HepG2 (cell line): ENCODE results near the gene KCNS1. TPM values are rescaled to one million over a fixed set of nuclear protein-coding genes. Genes with fewer than 3 reads are reported as not detected.
"Not testable (repeated sequence)": the region's sequence is repeated elsewhere in the genome, so short reads cannot be mapped to it uniquely, and the experiment has no call there.

Source experiments
- ATAC-seq: fragments of 200-7000 bp; cut with Tn5 transposase; 3 replicates; pipeline ENCODE4 v1.9.1; 2020; ENCODE audit warnings: mild to moderate bottlenecking, moderate library complexity
- BruUV-seq: library from RNA; stranded (reverse); fragments of 400-500 nt; replicated peaks from 2 replicates; lab custom pipeline; 2021; lab: Mats Ljungman, UMichigan
- CTCF ChIA-PET: fragments of 300-600 bp; formaldehyde crosslinking; extraction: SDS; loops from one replicate; lab custom pipeline; 2021; ENCODE audit warnings: low total read pairs, inconsistent platforms, low intra/inter-chr PET ratio; lab: Yijun Ruan, JAX
- POLR2A ChIA-PET: fragments of 350-600 bp; sonication (Branson Sonifier 250); formaldehyde crosslinking; loops from one replicate; lab custom pipeline; 2020; ENCODE audit warnings: antibody characterized with exemption, inconsistent platforms; lab: Yijun Ruan, JAX
- DNase-seq: peaks from one replicate; pipeline ENCODE4 v3.0.0-alpha.2; 2015; ENCODE audit warnings: low spot score
- FAIRE-seq: peaks from 3 replicates; lab custom pipeline; 2011; peaks lifted over from hg19 to GRCh38; lab: Jason Lieb, UNC
- H2AFZ ChIP-seq: one replicate; pipeline ENCODE4 v1.6.1; 2011; ENCODE audit warnings: low read length, inconsistent platforms
- H3K27ac ChIP-seq: fragments of 300-600 bp; 3 replicates; pipeline ENCODE4 v1.8.0; 2011; ENCODE audit warnings: mixed run types, mild to moderate bottlenecking, mixed read lengths, low read length, inconsistent platforms; ENCODE audit not compliant: insufficient read depth; ENCODE audit errors: extremely low read length
- H3K27me3 ChIP-seq, 2 experiments: fragments of 200-600 bp in 1 of 2; 2 replicates in 1 of 2; 3 replicates in 1 of 2; pipeline versions ENCODE4 v1.6.0 to v1.8.0; 2011; ENCODE audit warnings: low read length in 2 of 2, mild to moderate bottlenecking in 2 of 2, moderate library complexity in 2 of 2, inconsistent platforms in 1 of 2; ENCODE audit not compliant: insufficient read depth in 2 of 2, control insufficient read depth in 1 of 2
- H3K36me3 ChIP-seq, 2 experiments: fragments of 200-600 bp in 1 of 2; replicated peaks in 1 of 2; 2 replicates in 1 of 2; 3 replicates in 1 of 2; pipeline versions ENCODE4 v1.5.1 to v1.8.0; 2011; ENCODE audit warnings: low read length in 2 of 2, inconsistent platforms in 1 of 2; ENCODE audit not compliant: insufficient read depth in 2 of 2, control insufficient read depth in 1 of 2
- H3K4me1 ChIP-seq: 2 replicates; pipeline ENCODE4 v1.5.1; 2012; ENCODE audit warnings: low read length, inconsistent platforms; ENCODE audit not compliant: insufficient read depth
- H3K4me2 ChIP-seq: 2 replicates; pipeline ENCODE4 v1.6.0; 2011; ENCODE audit warnings: low read depth, low read length, inconsistent platforms
- H3K4me3 ChIP-seq, 3 experiments: fragments of 200-600 bp in 1 of 3; sonication (generic), shearing (Covaris generic) in 1 of 3; replicated peaks in 1 of 3; 2 replicates each; pipeline ENCODE4 v1.5.1; 2011 to 2016; ENCODE audit warnings: low read length in 3 of 3, inconsistent platforms in 2 of 3, low read depth in 2 of 3, mild to moderate bottlenecking in 2 of 3, control low read depth in 1 of 3, mixed read lengths in 1 of 3; ENCODE audit not compliant: insufficient read depth in 1 of 3
- H3K79me2 ChIP-seq: one replicate; pipeline ENCODE4 v1.6.1; 2011; ENCODE audit warnings: low read length, inconsistent platforms; ENCODE audit not compliant: insufficient read depth
- H3K9ac ChIP-seq: 2 replicates; pipeline ENCODE4 v1.6.0; 2011; ENCODE audit warnings: mild to moderate bottlenecking, low read depth, low read length, inconsistent platforms; ENCODE audit not compliant: insufficient read depth
- H3K9me3 ChIP-seq: 2 replicates; pipeline ENCODE4 v1.5.1; 2012; ENCODE audit warnings: mild to moderate bottlenecking, low read length
- H4K20me1 ChIP-seq: 2 replicates; pipeline ENCODE4 v1.6.0; 2011; ENCODE audit warnings: inconsistent platforms, mild to moderate bottlenecking, low read length, moderate library complexity; ENCODE audit not compliant: insufficient read depth
- CBX2 ChIP-seq, 2 experiments: fragments of 200-600 bp in 1 of 2; sonication (generic); formaldehyde crosslinking in 1 of 2; IDR thresholded peaks; 2 replicates each; pipeline versions ENCODE4 v1.7.0 to v1.8.1; 2018 to 2022; ENCODE audit warnings: low read depth in 2 of 2, low read length in 1 of 2, mild to moderate bottlenecking in 1 of 2, missing genetic modification reagents in 1 of 2
- CENPX ChIP-seq: sonication (generic); formaldehyde crosslinking; IDR thresholded peaks from 2 replicates; pipeline ENCODE4 v1.9.0; 2021; ENCODE audit warnings: mild to moderate bottlenecking, missing genetic modification reagents, moderate library complexity
- GMEB2 ChIP-seq: IDR thresholded peaks from 2 replicates; pipeline ENCODE4 v1.6.1; 2016; ENCODE audit warnings: missing biosample characterization, missing genetic modification reagents, low read depth
- SALL1 ChIP-seq: sonication (generic); formaldehyde crosslinking; IDR thresholded peaks from 2 replicates; pipeline ENCODE4 v1.8.0; 2022; ENCODE audit warnings: mild to moderate bottlenecking, missing genetic modification reagents
- SRSF1 ChIP-seq: fragments of 200-400 bp; formaldehyde crosslinking; optimal IDR thresholded peaks from 2 replicates; pipeline ENCODE3; 2017; ENCODE audit warnings: mild to moderate bottlenecking, low read depth, low read length, moderate library complexity
- ZNF251 ChIP-seq: sonication (generic); formaldehyde crosslinking; IDR thresholded peaks from 2 replicates; pipeline ENCODE4 v1.9.0; 2021; ENCODE audit warnings: mild to moderate bottlenecking, missing genetic modification reagents
- WGBS: methylation state at CpG from one replicate; pipeline ENCODE4 v1.1.6; 2017; ENCODE audit warnings: low lambda C conversion rate; 5-methylcytosine and 5-hydroxymethylcytosine counted together
- in situ Hi-C: cut with HindIII; loops from 2 replicates; pipeline ENCODE4 v1.10.0; 2017; ENCODE audit warnings: low pct_unique_long_range_greater_than_20kb; ENCODE audit not compliant: extremely low pct_ligation_motif_present
- intact Hi-C: fragments of 100-400 bp; cut with micrococcal nuclease; formaldehyde crosslinking; loops from one replicate; pipeline ENCODE4 v1.10.0; 2022; ENCODE audit not compliant: unreplicated experiment
- polyA plus RNA-seq, 8 experiments: library from polyadenylated mRNA; depleted of rRNA in 3 of 8; stranded (reverse) in 7 of 8; unstranded in 1 of 8; fragments of >200 nt; fragmentation: Illumina TruSeq in 4 of 8; extraction: Trizol in 4 of 8; gene quantifications; 2 replicates each; pipeline versions ENCODE4 v1.2.1 to v1.2.3, GENCODE V29; 2011 to 2016; ENCODE audit warnings: low read depth in 4 of 8, missing spikeins in 1 of 8, mixed read lengths in 1 of 8; ENCODE audit not compliant: insufficient read depth in 1 of 8
- total RNA-seq, 5 experiments: library from RNA; depleted of rRNA; stranded (reverse); fragments of >200 nt; fragmentation: Illumina TruSeq; extraction: Trizol; gene quantifications; 2 replicates each; pipeline ENCODE4 v1.2.3, GENCODE V29; 2016; ENCODE audit warnings: low read depth in 1 of 5

KCNS1 gene
- total and polyA plus RNA-seq, 2 of the 13 experiments (the other 11 are each of a cell fraction or from before 2014, with no cell fraction given), result 0.03 TPM; not detected in 1

GRCh38 chr20:45066372-45066771, 34.6 kb downstream of the KCNS1 start (continued):
- no peak for TF ChIP-seq CENPX (CRISPR knock-in tag)
- TF ChIP-seq SALL1 (CRISPR knock-in tag), result no peak
- no peak for TF ChIP-seq CBX2 (IDR thresholded peaks at IDR 0.05; ENCODE audit: low read depth, low read length)
- no peak for TF ChIP-seq CBX2 (CRISPR knock-in tag; IDR thresholded peaks at IDR 0.05; ENCODE audit: low read depth)
- TF ChIP-seq ZNF251 (CRISPR knock-in tag), result no peak

DNA sequence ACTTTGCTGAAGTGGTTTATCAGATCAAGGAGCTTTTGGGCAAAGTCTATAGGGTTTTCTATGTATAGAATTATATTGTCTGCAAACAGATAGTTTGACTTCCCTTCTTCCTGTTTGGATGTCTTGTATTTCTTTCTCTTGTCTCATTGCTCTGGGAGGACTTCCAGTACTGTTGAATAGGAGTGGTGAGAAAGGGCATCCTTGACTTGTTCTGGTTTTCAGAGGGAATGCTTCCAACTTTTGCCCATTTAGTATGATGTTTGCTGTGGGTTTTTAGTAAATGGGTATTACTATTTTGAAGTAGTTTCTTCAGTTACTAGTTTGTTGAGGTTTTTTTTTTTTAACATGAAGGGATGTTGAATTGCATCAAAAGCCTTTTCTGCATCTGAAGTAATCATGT, 36.1 kb downstream of the KCNS1 start:
- ChIA-PET POLR2A (no interaction called here), CTCF (no interaction called here)
- no peak for TF ChIP-seq SRSF1
- TF ChIP-seq GMEB2 (CRISPR knock-in tag), result no peak
- Histone ChIP-seq H3K36me3 (peaks cover 2 to 12% of the 10 kb centered on the region in 2 experiments; a peak in 4 of 5 replicates), H4K20me1 (no peaks in the 10 kb centered on the region), H3K9me3 (no peaks in the 10 kb centered on the region), H2AFZ (no peak overlapping the region), H3K4me2 (no peak overlapping the region), H3K9ac (no peak overlapping the region), H3K27me3 (no peaks in the 10 kb centered on the region), H3K79me2 (no peaks in the 10 kb centered on the region), H3K27ac (no peak overlapping the region), H3K4me1 (0 out of 2 replicates have a peak, but pooled peaks cover 5% of the 10 kb centered on the region), H3K4me3 (no peak overlapping the region)
- intact Hi-C loops, result no loop called here
- FAIRE-seq (no peak), DNase-seq (no peak), ATAC-seq (no peak)
- in situ Hi-C loops, result no loop called here
- no TSS peak for BruUV-seq

DNA sequence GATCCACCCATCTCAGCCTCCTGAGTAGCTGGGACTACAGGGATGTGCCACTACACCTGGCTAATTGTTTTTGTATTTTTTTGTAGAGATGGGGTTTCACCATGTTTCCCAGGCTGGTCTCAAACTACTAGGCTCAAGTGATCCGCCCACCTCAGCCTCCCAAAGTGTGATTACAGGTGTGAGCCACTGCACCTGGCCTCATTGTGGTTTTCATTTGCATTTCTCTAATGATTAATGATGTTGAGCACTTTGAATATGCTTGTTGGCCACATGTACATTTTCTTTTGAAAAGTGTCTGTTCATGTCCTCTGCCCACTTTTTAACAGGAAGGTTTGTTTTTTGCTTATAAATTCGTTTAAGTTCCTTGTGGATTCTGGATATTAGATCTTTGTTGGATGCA, 37.8 kb downstream of the KCNS1 start:
- H4K20me1 ChIP-seq, POLR2A ChIA-PET, H3K27ac ChIP-seq, ATAC-seq, BruUV-seq, FAIRE-seq, H3K4me2 ChIP-seq, DNase-seq, H3K4me1 ChIP-seq, CTCF ChIA-PET, H3K9ac ChIP-seq, intact Hi-C loops, H2AFZ ChIP-seq, in situ Hi-C loops, H3K9me3 ChIP-seq, H3K27me3 ChIP-seq, H3K79me2 ChIP-seq, H3K4me3 ChIP-seq: not testable (repeated sequence)
- peaks cover 0 to 16% of the 10 kb centered on the region in 2 experiments; a peak in 3 of 5 replicates for H3K36me3 ChIP-seq
- 94% methylated on average over 2 of the region's 2 CpGs for WGBS
